Ishikawa (cell line): ENCODE results near the gene SSTR1.

Source experiments
- CEBPB ChIP-seq: IDR thresholded peaks from 2 replicates; pipeline ENCODE4 v1.6.1; 2012
- CREB1 ChIP-seq: IDR thresholded peaks from 2 replicates; pipeline ENCODE4 v1.6.1; 2012; ENCODE audit warnings: low read depth
- EGR1 ChIP-seq: IDR thresholded peaks from 2 replicates; pipeline ENCODE4 v1.6.1; 2012
- EP300 ChIP-seq: IDR thresholded peaks from 2 replicates; pipeline ENCODE4 v1.6.1; 2012; ENCODE audit warnings: borderline replicate concordance
- FOXM1 ChIP-seq: IDR thresholded peaks from 2 replicates; pipeline ENCODE4 v1.6.1; 2012; ENCODE audit warnings: low read depth, borderline replicate concordance
- MAX ChIP-seq: IDR thresholded peaks from 2 replicates; pipeline ENCODE4 v1.6.1; 2012
- NFIC ChIP-seq: IDR thresholded peaks from 2 replicates; pipeline ENCODE4 v1.6.1; 2012
- RAD21 ChIP-seq: IDR thresholded peaks from 2 replicates; pipeline ENCODE4 v1.6.1; 2012; ENCODE audit warnings: low read depth
- TAF1 ChIP-seq: IDR thresholded peaks from 2 replicates; pipeline ENCODE4 v1.6.1; 2012; ENCODE audit warnings: low read depth, mild to moderate bottlenecking
- TCF12 ChIP-seq: IDR thresholded peaks from 2 replicates; pipeline ENCODE4 v1.6.1; 2012; ENCODE audit warnings: low read depth
- TEAD4 ChIP-seq: IDR thresholded peaks from 2 replicates; pipeline ENCODE4 v1.6.1; 2012
- USF1 ChIP-seq: IDR thresholded peaks from 2 replicates; pipeline ENCODE4 v1.6.1; 2012
- YY1 ChIP-seq: IDR thresholded peaks from 2 replicates; pipeline ENCODE4 v1.6.1; 2012; ENCODE audit warnings: low read depth
- TF ChIP-seq, protein P1 (sequence below): IDR thresholded peaks from 2 replicates; pipeline ENCODE4 v1.6.1; 2012; ENCODE audit warnings: low read depth, mild to moderate bottlenecking

SSTR1 gene

DNA sequence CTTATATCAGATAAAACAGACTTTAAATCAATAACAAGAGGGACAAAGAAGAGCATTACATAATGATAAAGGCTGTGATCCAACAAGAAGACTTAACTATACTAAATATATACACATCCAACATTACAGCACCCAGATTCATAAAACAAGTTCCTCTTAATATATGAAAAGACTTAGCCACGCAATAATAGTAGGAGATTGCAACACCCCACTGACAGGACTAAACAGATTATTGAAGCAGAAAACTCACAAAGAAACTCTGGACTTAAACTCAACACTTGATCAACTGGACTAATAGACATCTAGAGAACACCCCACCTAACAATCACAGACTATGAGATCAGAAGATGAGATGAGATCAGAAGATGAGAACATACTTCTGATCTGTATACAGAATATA is 53.9 kb downstream of the SSTR1 start:
- TF ChIP-seq, protein P1, sequence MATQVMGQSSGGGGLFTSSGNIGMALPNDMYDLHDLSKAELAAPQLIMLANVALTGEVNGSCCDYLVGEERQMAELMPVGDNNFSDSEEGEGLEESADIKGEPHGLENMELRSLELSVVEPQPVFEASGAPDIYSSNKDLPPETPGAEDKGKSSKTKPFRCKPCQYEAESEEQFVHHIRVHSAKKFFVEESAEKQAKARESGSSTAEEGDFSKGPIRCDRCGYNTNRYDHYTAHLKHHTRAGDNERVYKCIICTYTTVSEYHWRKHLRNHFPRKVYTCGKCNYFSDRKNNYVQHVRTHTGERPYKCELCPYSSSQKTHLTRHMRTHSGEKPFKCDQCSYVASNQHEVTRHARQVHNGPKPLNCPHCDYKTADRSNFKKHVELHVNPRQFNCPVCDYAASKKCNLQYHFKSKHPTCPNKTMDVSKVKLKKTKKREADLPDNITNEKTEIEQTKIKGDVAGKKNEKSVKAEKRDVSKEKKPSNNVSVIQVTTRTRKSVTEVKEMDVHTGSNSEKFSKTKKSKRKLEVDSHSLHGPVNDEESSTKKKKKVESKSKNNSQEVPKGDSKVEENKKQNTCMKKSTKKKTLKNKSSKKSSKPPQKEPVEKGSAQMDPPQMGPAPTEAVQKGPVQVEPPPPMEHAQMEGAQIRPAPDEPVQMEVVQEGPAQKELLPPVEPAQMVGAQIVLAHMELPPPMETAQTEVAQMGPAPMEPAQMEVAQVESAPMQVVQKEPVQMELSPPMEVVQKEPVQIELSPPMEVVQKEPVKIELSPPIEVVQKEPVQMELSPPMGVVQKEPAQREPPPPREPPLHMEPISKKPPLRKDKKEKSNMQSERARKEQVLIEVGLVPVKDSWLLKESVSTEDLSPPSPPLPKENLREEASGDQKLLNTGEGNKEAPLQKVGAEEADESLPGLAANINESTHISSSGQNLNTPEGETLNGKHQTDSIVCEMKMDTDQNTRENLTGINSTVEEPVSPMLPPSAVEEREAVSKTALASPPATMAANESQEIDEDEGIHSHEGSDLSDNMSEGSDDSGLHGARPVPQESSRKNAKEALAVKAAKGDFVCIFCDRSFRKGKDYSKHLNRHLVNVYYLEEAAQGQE, result no peak
- no peak for TF ChIP-seq EP300
- no peak for TF ChIP-seq RAD21
- TF ChIP-seq TCF12, result no peak
- TF ChIP-seq CEBPB, result no peak
- no peak for TF ChIP-seq CREB1
- TF ChIP-seq FOXM1, result no peak
- no peak for TF ChIP-seq TAF1
- TF ChIP-seq TEAD4, result no peak
- no peak for TF ChIP-seq NFIC
- no peak for TF ChIP-seq USF1
- no peak for TF ChIP-seq EGR1
- TF ChIP-seq MAX, result no peak
- no peak for TF ChIP-seq YY1
